IMR-90 (cell line): ENCODE data around the gene OLFML1. TPM values are rescaled to one million over a fixed set of nuclear protein-coding genes. Genes with fewer than 3 reads are reported as not detected.

Experiments used
- ATAC-seq: fragments of 200-7000 bp; cut with Tn5 transposase; 2 replicates; pipeline ENCODE4 v1.9.1; 2020; ENCODE audit warnings: low read depth, mild to moderate bottlenecking, moderate library complexity
- BruUV-seq: library from RNA; stranded (reverse); fragments of 400-500 nt; replicated peaks from 2 replicates; lab custom pipeline; 2021; lab: Mats Ljungman, UMichigan
- CTCF ChIA-PET: fragments of 300-600 bp; formaldehyde crosslinking; extraction: SDS; loops from one replicate; lab custom pipeline; 2021; ENCODE audit warnings: antibody characterized with exemption; lab: Yijun Ruan, JAX
- POLR2A ChIA-PET: fragments of 300-600 bp; sonication (Branson Sonifier 250); formaldehyde crosslinking; loops from one replicate; lab custom pipeline; 2022; ENCODE audit warnings: antibody characterized with exemption; ENCODE audit not compliant: unreplicated experiment; lab: Charles Lee
- DNase-seq: peaks from one replicate; pipeline ENCODE4 v3.0.0; 2013
- H2AFZ ChIP-seq: replicated peaks from 2 replicates; pipeline ENCODE3; 2013; ENCODE audit warnings: low read length, mild to moderate bottlenecking; ENCODE audit not compliant: poor library complexity
- H2AK5ac ChIP-seq: 2 replicates; pipeline ENCODE4 v1.6.1; 2013; ENCODE audit warnings: low read depth, low read length, inconsistent platforms
- H2AK9ac ChIP-seq: replicated peaks from 2 replicates; pipeline ENCODE3; 2013; ENCODE audit warnings: mild to moderate bottlenecking, low read depth, low read length, moderate library complexity; ENCODE audit not compliant: poor library complexity
- H2BK120ac ChIP-seq: 2 replicates; pipeline ENCODE4 v1.6.1; 2013; ENCODE audit warnings: low read depth, low read length, inconsistent platforms
- H2BK15ac ChIP-seq: 3 replicates; pipeline ENCODE4 v1.6.1; 2013; ENCODE audit warnings: low read depth, low read length, inconsistent platforms
- H2BK20ac ChIP-seq: 2 replicates; pipeline ENCODE4 v1.6.1; 2013; ENCODE audit warnings: low read depth, mild to moderate bottlenecking, inconsistent platforms, low read length, moderate library complexity
- H2BK5ac ChIP-seq: 2 replicates; pipeline ENCODE4 v1.6.1; 2013; ENCODE audit warnings: mild to moderate bottlenecking, low read depth, low read length, inconsistent platforms; ENCODE audit not compliant: poor library complexity, severe bottlenecking
- H3K14ac ChIP-seq: replicated peaks from 2 replicates; pipeline ENCODE4 v1.6.1; 2013; ENCODE audit warnings: low read depth, low read length, inconsistent platforms
- H3K18ac ChIP-seq: 2 replicates; pipeline ENCODE4 v1.6.1; 2013; ENCODE audit warnings: low read depth, low read length, control low read depth
- H3K23ac ChIP-seq: 2 replicates; pipeline ENCODE4 v1.6.1; 2013; ENCODE audit warnings: low read depth, low read length, inconsistent platforms
- H3K27ac ChIP-seq: 2 replicates; pipeline ENCODE4 v1.5.1; 2013; ENCODE audit warnings: mild to moderate bottlenecking, control low read depth, low read length; ENCODE audit not compliant: insufficient read depth
- H3K27me3 ChIP-seq: 2 replicates; pipeline ENCODE4 v1.6.1; 2013; ENCODE audit warnings: low read length; ENCODE audit not compliant: control insufficient read depth, insufficient read depth
- H3K36me3 ChIP-seq: 2 replicates; pipeline ENCODE4 v1.6.1; 2013; ENCODE audit warnings: low read length, mixed read lengths; ENCODE audit not compliant: control insufficient read depth, insufficient read depth
- H3K4ac ChIP-seq: 2 replicates; pipeline ENCODE4 v1.6.1; 2013; ENCODE audit warnings: low read depth, low read length, inconsistent platforms
- H3K4me1 ChIP-seq: 2 replicates; pipeline ENCODE4 v1.6.1; 2013; ENCODE audit warnings: low read length, mixed read lengths; ENCODE audit not compliant: control insufficient read depth, insufficient read depth
- H3K4me2 ChIP-seq: 2 replicates; pipeline ENCODE4 v1.6.1; 2013; ENCODE audit warnings: low read depth, mild to moderate bottlenecking, control low read depth, low read length, moderate library complexity
- H3K4me3 ChIP-seq: 2 replicates; pipeline ENCODE4 v1.5.1; 2013; ENCODE audit warnings: low read depth, mild to moderate bottlenecking, control low read depth, low read length, moderate library complexity; ENCODE audit not compliant: insufficient read depth
- H3K56ac ChIP-seq: 2 replicates; pipeline ENCODE4 v1.6.1; 2013; ENCODE audit warnings: low read length, inconsistent platforms; ENCODE audit not compliant: insufficient read depth; ENCODE audit errors: extremely low read depth
- H3K79me1 ChIP-seq, 2 experiments: 2 replicates each; pipeline ENCODE4 v1.6.1; 2013; ENCODE audit warnings: low read length in 2 of 2, inconsistent platforms in 1 of 2, low read depth in 1 of 2
- H3K9ac ChIP-seq: 2 replicates; pipeline ENCODE4 v1.6.1; 2013; ENCODE audit warnings: low read depth, low read length, control low read depth
- H3K9me1 ChIP-seq: 2 replicates; pipeline ENCODE4 v1.6.1; 2013; ENCODE audit warnings: low read length, inconsistent platforms; ENCODE audit not compliant: insufficient read depth
- H3K9me3 ChIP-seq: 2 replicates; pipeline ENCODE4 v1.6.1; 2013; ENCODE audit warnings: low read length; ENCODE audit not compliant: control insufficient read depth, insufficient read depth
- H4K20me1 ChIP-seq: 2 replicates; pipeline ENCODE4 v1.6.1; 2013; ENCODE audit warnings: low read length, inconsistent platforms; ENCODE audit not compliant: insufficient read depth
- H4K5ac ChIP-seq: 2 replicates; pipeline ENCODE4 v1.6.1; 2013; ENCODE audit warnings: mild to moderate bottlenecking, low read depth, low read length, control low read depth
- H4K8ac ChIP-seq, 2 experiments: 2 replicates each; pipeline ENCODE4 v1.6.1; 2013; ENCODE audit warnings: low read depth in 2 of 2, low read length in 2 of 2, control low read depth in 1 of 2, inconsistent platforms in 1 of 2
- H4K91ac ChIP-seq: 2 replicates; pipeline ENCODE4 v1.6.1; 2013; ENCODE audit warnings: low read depth, low read length, inconsistent platforms; ENCODE audit not compliant: insufficient read depth
- CHD1 ChIP-seq: IDR thresholded peaks from 2 replicates; pipeline ENCODE4 v1.6.1; 2012; ENCODE audit warnings: low read depth, low read length, improper control_type of control experiment
- USF2 ChIP-seq: fragments of 150-350 bp; IDR thresholded peaks from 2 replicates; pipeline ENCODE4 v1.6.1; 2017; ENCODE audit warnings: mild to moderate bottlenecking, antibody characterized with exemption, low read length, low read depth
- WGBS, 2 experiments: methylation state at CpG; one replicate each; pipeline versions ENCODE4 v1.1.5 to v1.1.7; 2013; ENCODE audit warnings: missing lambda C conversion rate in 2 of 2; ENCODE audit not compliant: insufficient read length in 1 of 2; ENCODE audit errors: extremely low coverage in 2 of 2; 5-methylcytosine and 5-hydroxymethylcytosine counted together
- dilution Hi-C: fragments of 300-500 bp; cut with HindIII; formaldehyde crosslinking; loops from one replicate; pipeline ENCODE4 v1.14.3; 2018; ENCODE audit warnings: low sequenced_read_pairs; ENCODE audit not compliant: unreplicated experiment
- in situ Hi-C: fragments of 300-500 bp; cut with MboI; formaldehyde crosslinking; loops from 3 replicates; pipeline ENCODE4 v1.14.3; 2019; ENCODE audit warnings: low sequenced_read_pairs, inconsistent platforms, mixed read lengths
- intact Hi-C: fragments of 100-400 bp; cut with micrococcal nuclease; formaldehyde crosslinking; loops from 2 replicates; pipeline ENCODE4 v1.10.0; 2022
- polyA plus RNA-seq, 3 experiments: library from polyadenylated mRNA; depleted of rRNA; stranded (reverse); fragments of >200 nt; gene quantifications; 2 replicates each; pipeline ENCODE4 v1.2.3, GENCODE V29; 2012; ENCODE audit warnings: low replicate concordance in 1 of 3
- total RNA-seq: library from RNA; depleted of rRNA; stranded (reverse); fragments of >200 nt; gene quantifications from 2 replicates; pipeline ENCODE4 v1.2.3, GENCODE V29; 2012
- TF ChIP-seq, protein P1 (sequence below): conservative IDR thresholded peaks from 2 replicates; pipeline ENCODE4 v1.5.1; 2012; ENCODE audit warnings: mild to moderate bottlenecking, low read depth, low read length, improper control_type of control experiment

The OLFML1 gene
- total and polyA plus RNA-seq, 2 of the 4 experiments (the other 2 are of a cell fraction) = 0.10 to 0.18 TPM

GRCh38 chr11:7457211-7457610, 28.1 kb upstream of the OLFML1 start:
- Histone ChIP-seq H3K9me3 (no peaks in the 10 kb centered on the region), H3K4ac (no peak overlapping the region), H2BK5ac (no peak overlapping the region), H3K4me1 (no peaks in the 10 kb centered on the region), H3K14ac (no peak overlapping the region), H4K8ac (no peak overlapping the region), H3K56ac (no peak overlapping the region), H2AK9ac (no peak overlapping the region), H3K9ac (no peak overlapping the region), H3K4me3 (no peak overlapping the region), H2BK120ac (no peak overlapping the region), H3K9me1 (no peaks in the 10 kb centered on the region), H3K27me3 (no peaks in the 10 kb centered on the region), H3K23ac (no peak overlapping the region), H4K20me1 (no peaks in the 10 kb centered on the region), H2AK5ac (no peak overlapping the region), H4K5ac (no peak overlapping the region), H2BK15ac (no peak overlapping the region), H3K27ac (no peak overlapping the region), H3K4me2 (no peak overlapping the region), H3K36me3 (no peaks in the 10 kb centered on the region), H2AFZ (no peak overlapping the region), H2BK20ac (no peak overlapping the region), H3K79me1 (no peaks in the 10 kb centered on the region), H4K91ac (no peak overlapping the region), H3K18ac (no peak overlapping the region)
- WGBS, 2 experiments = no CpG with 5 or more reads among the region's 1 CpG
- POLR2A ChIA-PET = no interaction called here
- dilution Hi-C loops = no loop called here
- ATAC-seq (no peak), DNase-seq (no peak)
- TF ChIP-seq USF2 (no peak), CHD1 (no peak)
- TF ChIP-seq, protein P1, sequence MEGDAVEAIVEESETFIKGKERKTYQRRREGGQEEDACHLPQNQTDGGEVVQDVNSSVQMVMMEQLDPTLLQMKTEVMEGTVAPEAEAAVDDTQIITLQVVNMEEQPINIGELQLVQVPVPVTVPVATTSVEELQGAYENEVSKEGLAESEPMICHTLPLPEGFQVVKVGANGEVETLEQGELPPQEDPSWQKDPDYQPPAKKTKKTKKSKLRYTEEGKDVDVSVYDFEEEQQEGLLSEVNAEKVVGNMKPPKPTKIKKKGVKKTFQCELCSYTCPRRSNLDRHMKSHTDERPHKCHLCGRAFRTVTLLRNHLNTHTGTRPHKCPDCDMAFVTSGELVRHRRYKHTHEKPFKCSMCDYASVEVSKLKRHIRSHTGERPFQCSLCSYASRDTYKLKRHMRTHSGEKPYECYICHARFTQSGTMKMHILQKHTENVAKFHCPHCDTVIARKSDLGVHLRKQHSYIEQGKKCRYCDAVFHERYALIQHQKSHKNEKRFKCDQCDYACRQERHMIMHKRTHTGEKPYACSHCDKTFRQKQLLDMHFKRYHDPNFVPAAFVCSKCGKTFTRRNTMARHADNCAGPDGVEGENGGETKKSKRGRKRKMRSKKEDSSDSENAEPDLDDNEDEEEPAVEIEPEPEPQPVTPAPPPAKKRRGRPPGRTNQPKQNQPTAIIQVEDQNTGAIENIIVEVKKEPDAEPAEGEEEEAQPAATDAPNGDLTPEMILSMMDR = no peak
- in situ Hi-C loops = no loop called here
- intact Hi-C loops = no loop called here
- CTCF ChIA-PET = no interaction called here
- BruUV-seq = no TSS peak
